DMS 273 (cell line): ENCODE results near the gene CPA1.

Experiments used
- DNase-seq: peaks from one replicate; lab custom pipeline; 2025; ENCODE audit not compliant: unreplicated experiment; lab: John Stamatoyannopoulos, UW

CPA1 gene

GRCh38 chr7:130353196-130353595 is 27.1 kb upstream of the CPA1 start:
- peak; percentile 34 for DNase-seq

- peak; percentile 87 for DNase-seq
Measured at GRCh38 chr7:130356121-130356875, 24.0 kb upstream of the CPA1 start.

- DNase-seq, result peak; percentile 82
Measured at GRCh38 chr7:130356876-130357611, 23.2 kb upstream of the CPA1 start.

GRCh38 chr7:130358471-130358870 is 21.8 kb upstream of the CPA1 start:
- no peak for DNase-seq

GRCh38 chr7:130359276-130359857 is 20.9 kb upstream of the CPA1 start:
- no peak for DNase-seq

GRCh38 chr7:130360518-130360917 is 19.8 kb upstream of the CPA1 start:
- DNase-seq, result no peak

GRCh38 chr7:130361681-130362080 is 18.6 kb upstream of the CPA1 start:
- no peak for DNase-seq

- no peak for DNase-seq
Measured at GRCh38 chr7:130362251-130362816, 18.0 kb upstream of the CPA1 start.

GRCh38 chr7:130363026-130363847 is 17.1 kb upstream of the CPA1 start:
- DNase-seq, result peak; percentile 24

- DNase-seq, result peak; percentile 32
Measured at GRCh38 chr7:130364451-130364850, 15.8 kb upstream of the CPA1 start.

- DNase-seq, result peak; percentile 43
Measured at GRCh38 chr7:130365088-130365487, 15.2 kb upstream of the CPA1 start.

- DNase-seq, result peak; percentile 99
Measured at GRCh38 chr7:130365511-130366441, 14.5 kb upstream of the CPA1 start.

- DNase-seq, result no peak
Measured at GRCh38 chr7:130366564-130366963, 13.7 kb upstream of the CPA1 start.

GRCh38 chr7:130367088-130367755 is 13.1 kb upstream of the CPA1 start:
- no peak for DNase-seq

GRCh38 chr7:130367836-130368746 is 12.2 kb upstream of the CPA1 start:
- peak; percentile 45 for DNase-seq

GRCh38 chr7:130369110-130369711 is 11.1 kb upstream of the CPA1 start:
- peak; percentile 35 for DNase-seq

GRCh38 chr7:130369831-130370550 is 10.3 kb upstream of the CPA1 start:
- DNase-seq, result no peak
